GM12865 (cell line): ENCODE measurements around the gene PROX1.

ENCODE experiments used
- DNase-seq: peaks from one replicate; pipeline ENCODE4 v3.0.0; 2010; ENCODE audit warnings: low read depth
- H3K4me3 ChIP-seq: 2 replicates; pipeline ENCODE4 v1.5.1; 2011; ENCODE audit warnings: mild to moderate bottlenecking, low read depth, low read length, control low read depth
- TF ChIP-seq, protein P1 (sequence below): IDR thresholded peaks from 2 replicates; pipeline ENCODE4 v1.5.1; 2011; ENCODE audit warnings: low read length, control low read depth, low read depth, inconsistent platforms; ENCODE audit not compliant: insufficient read depth; ENCODE audit errors: missing control alignments

The PROX1 gene

GRCh38 chr1:213987927-213988506 lies at the start of gene PROX1:
PROX1 (plus strand) TSS chr1:213987973; CDS start chr1:213996536, 8,563 bp downstream.
- peak within 1 kb of the TSS; percentile 48 for H3K4me3 ChIP-seq
- TF ChIP-seq, protein P1, sequence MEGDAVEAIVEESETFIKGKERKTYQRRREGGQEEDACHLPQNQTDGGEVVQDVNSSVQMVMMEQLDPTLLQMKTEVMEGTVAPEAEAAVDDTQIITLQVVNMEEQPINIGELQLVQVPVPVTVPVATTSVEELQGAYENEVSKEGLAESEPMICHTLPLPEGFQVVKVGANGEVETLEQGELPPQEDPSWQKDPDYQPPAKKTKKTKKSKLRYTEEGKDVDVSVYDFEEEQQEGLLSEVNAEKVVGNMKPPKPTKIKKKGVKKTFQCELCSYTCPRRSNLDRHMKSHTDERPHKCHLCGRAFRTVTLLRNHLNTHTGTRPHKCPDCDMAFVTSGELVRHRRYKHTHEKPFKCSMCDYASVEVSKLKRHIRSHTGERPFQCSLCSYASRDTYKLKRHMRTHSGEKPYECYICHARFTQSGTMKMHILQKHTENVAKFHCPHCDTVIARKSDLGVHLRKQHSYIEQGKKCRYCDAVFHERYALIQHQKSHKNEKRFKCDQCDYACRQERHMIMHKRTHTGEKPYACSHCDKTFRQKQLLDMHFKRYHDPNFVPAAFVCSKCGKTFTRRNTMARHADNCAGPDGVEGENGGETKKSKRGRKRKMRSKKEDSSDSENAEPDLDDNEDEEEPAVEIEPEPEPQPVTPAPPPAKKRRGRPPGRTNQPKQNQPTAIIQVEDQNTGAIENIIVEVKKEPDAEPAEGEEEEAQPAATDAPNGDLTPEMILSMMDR = no peak
- no peak for DNase-seq

DNA sequence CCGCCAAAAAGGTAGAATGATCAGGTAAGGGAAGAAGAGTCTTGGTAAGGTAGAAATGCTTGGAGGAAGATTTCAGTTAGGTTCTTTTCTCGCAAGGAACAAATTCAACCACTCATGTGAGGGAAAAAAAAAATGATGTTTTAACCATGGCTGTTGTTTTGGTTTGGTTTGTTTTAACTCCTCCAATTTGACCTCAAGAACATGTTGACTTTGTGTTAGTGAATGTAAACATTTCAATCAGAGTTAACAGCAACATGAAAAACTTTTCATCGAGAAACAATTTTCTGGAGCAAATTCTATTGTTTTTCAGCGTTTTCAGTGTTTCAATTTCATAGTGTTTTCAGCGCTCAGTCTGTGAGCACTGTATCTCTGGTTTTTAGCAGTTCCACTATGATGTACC lies 49.0 kb upstream of the PROX1 start:
- H3K4me3 ChIP-seq = no peak overlapping the region
- no peak for DNase-seq
- TF ChIP-seq, protein P1 = no peak

DNA sequence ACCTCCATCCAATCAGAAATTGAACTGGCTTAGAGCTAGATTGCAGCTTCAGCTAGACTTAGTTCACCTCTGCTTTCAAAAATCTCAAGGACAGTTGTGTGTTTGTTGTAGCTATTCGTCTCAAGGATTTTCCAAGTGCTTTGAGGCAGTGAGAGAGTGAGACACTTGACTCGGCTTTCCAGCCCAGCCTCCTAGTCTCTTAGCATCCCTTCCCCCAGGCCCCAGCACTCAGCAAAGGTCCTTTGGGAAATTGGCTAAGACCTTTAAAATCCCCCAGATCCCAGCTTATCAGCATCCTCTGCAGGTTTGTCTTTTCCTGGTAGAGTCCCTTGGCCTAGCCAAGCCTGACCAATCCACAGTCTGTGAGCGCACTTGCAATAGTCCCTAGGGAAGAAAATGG lies 47.9 kb upstream of the PROX1 start:
- H3K4me3 ChIP-seq = no peak overlapping the region
- DNase-seq = no peak

GRCh38 chr1:213940947-213941346 lies 46.8 kb upstream of the PROX1 start:
- H3K4me3 ChIP-seq = no peak overlapping the region
- no peak for DNase-seq
- TF ChIP-seq, protein P1 = no peak

More for the DNA sequence above, 47.9 kb upstream of the PROX1 start:
- TF ChIP-seq, protein P1 = no peak

DNA sequence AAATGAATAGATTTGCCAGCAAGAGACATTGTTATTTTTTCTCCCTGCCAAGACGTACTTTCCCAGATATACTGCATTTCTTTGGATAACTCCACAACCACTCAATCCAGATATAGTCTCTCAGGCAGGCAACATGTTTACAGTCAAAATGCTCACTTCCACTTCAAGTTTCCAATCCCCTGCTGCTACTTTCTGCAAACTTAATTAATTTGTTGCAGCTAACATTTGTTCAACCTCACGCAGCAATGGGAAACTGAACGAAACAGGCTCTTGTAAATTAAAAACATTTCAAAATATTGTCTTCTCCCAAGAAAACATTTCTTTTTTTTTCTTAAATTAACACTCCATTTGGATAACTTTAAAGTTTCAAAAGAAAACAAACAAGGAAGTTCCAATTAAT lies 45.7 kb upstream of the PROX1 start:
- DNase-seq = no peak
- TF ChIP-seq, protein P1 = no peak
- no peak overlapping the region for H3K4me3 ChIP-seq

DNA sequence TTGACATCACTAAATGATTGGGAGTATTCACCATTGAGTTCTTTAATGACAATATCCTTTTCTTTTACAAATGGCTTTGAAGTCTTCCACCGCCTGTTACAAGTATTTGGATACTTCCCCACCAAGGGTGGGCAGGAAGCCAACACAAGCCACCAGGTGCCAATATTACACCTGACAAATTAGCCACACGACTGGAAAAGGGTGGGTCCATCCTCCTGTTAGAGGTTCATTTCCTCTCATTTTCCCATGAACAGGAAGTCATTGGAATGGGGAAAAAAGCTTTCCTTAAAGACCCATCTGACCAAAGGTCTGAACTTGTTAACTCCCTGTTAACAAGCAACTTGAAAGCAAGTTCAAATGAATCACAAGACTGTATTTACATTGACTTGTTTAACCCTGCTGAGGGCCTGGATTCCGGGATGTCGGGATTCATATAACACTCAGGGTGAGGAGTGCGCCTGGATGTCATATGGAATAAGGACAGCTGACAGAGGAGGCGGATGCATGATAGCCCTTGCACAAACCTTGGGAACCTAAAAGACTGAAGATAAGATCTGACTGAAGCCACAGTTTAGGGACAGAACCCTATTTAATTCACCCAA lies 40.5 kb upstream of the PROX1 start:
- no peak for DNase-seq
- H3K4me3 ChIP-seq = no peak overlapping the region
- TF ChIP-seq, protein P1 = no peak

DNA sequence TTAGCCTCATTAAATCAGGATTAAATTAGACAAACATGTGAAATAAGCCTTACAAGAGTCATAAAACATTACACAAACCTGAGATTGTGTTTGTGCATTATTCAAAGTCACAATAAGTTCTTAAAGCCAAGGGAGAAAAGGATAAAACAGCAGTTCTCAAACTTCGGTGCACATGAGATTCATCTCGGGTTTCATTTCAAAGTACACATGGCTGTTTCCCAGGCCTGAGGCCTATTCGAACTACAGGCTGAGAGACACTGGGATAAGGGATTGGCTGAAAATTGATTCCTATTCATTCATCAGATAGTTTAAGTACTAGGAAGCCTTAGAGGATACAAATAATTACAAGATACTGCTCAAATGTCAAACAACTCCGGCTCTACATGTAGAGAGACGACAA lies 35.9 kb upstream of the PROX1 start:
- no peak overlapping the region for H3K4me3 ChIP-seq
- TF ChIP-seq, protein P1 = no peak
- no peak for DNase-seq
